Measurements from ENCODE around the gene DNAAF5.

The DNAAF5 gene

GRCh38 chr7:726084-726853 lies at the start of gene DNAAF5:
DNAAF5 (plus strand) TSS chr7:726699; CDS start chr7:726721, 22 bp downstream.
- DNase-seq: peak; percentile 71 to 82

- DNase-seq: no peak
Measured at GRCh38 chr7:676972-677385, 49.5 kb upstream of the DNAAF5 start.

- no peak for DNase-seq
Measured at GRCh38 chr7:680411-681127, 45.9 kb upstream of the DNAAF5 start.

- DNase-seq: no peak
Measured at GRCh38 chr7:681551-682307, 44.8 kb upstream of the DNAAF5 start.

DNA sequence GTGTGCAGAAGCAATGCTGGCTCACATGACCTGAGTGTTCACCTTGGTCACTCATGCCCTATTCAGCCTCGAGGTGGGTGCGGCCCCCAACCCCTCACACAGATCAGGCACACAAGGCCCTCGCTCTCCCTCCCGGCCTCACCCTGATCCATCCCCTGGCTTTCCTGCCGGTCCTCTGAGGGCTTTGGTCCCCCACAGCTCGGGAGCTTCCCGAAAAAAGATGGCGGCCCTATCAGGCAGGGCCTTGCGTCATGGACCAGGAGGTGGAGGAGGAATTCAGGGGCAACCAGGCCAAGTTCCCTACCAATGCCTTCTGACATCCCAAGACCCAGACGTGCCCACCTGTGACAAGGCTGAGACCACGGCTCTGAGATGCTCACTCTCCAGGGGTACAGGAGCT lies 43.7 kb upstream of the DNAAF5 start:
- DNase-seq: no peak

GRCh38 chr7:683526-684205 lies 42.8 kb upstream of the DNAAF5 start:
- no peak for DNase-seq

- DNase-seq: no peak
Measured at GRCh38 chr7:684416-684815, 42.1 kb upstream of the DNAAF5 start.

DNA sequence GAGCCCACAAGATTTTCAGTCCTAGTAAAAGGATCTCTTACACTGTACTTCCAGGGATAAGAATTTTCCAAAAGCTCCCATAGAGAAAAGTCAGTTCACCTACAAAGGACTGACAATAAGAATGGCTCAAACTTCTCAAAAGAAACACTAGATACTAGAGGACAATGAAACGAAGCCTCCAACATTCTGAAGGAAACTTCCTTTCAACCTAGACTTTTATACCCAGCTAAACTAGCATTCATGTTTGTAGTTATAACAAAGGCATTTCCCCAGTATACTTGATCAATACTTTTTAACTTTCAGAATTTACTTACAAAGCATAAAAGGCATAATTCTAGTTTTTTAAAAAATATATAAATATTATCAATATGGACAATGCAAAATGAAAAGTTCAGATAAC lies 41.0 kb upstream of the DNAAF5 start:
- DNase-seq: no peak

DNA sequence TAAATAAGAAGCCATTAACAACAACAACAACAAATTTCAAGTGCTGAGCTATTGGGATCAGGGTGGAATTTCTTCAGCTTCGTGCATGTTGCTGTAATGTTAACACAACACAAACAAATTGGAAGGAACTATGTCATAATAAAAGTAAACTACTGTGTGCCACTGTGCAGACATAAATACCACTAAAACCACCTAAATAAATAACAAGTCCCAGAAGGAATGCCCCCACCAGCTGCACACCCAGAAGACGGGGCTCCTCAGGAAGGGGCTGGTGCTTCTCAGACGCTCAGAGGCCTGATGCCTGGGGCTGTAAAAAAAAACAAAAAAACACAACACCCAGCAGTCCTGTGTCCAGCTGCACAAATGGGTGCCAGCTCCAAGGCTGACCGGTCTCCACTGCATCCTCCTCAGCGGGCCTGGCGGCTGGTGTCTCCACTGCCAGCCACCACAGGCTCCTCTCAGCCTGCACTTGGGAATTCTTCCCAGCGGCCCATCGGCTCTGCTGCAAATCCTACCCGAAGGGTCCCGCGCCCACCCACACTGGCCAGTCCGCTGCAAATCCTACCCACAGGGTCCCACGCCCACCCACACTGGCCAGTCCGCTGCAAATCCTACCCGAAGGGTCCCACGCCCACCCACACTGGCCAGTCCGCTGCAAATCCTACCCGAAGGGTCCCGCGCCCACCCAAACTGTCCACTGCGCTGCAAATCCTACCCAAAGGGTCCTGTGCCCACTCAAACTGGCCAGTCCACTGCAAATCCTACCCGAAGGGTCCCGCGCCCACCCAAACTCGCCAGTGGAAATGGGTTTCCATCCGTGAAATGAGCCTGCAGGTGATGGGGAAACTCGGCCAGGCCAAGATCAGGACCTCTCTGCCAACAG lies 35.8 kb upstream of the DNAAF5 start:
- no peak for DNase-seq

GRCh38 chr7:691361-692045 lies 35.0 kb upstream of the DNAAF5 start:
- no peak for DNase-seq

- no peak for DNase-seq
Measured at GRCh38 chr7:693280-693679, 33.2 kb upstream of the DNAAF5 start.

DNA sequence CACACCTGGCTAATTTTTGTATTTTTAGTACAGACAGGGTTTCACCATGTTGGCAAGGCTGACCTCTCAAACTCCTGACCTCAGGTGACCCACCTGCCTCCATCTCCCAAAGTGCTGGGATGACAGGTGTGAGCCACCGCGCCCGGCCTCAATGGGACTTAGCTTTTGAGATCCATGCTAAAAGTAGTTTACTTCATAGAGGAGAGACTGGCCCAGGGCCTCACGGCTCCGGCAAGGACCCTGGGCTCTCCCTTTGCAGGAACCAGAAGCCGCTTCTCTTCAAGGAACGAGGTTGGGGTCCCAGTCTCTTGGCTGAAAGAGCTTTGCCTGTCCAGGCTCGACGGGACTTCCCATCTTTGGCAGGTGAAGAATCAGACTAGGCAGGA lies 30.1 kb upstream of the DNAAF5 start:
- DNase-seq: no peak

GRCh38 chr7:696812-697551 lies 29.5 kb upstream of the DNAAF5 start:
- no peak for DNase-seq

DNA sequence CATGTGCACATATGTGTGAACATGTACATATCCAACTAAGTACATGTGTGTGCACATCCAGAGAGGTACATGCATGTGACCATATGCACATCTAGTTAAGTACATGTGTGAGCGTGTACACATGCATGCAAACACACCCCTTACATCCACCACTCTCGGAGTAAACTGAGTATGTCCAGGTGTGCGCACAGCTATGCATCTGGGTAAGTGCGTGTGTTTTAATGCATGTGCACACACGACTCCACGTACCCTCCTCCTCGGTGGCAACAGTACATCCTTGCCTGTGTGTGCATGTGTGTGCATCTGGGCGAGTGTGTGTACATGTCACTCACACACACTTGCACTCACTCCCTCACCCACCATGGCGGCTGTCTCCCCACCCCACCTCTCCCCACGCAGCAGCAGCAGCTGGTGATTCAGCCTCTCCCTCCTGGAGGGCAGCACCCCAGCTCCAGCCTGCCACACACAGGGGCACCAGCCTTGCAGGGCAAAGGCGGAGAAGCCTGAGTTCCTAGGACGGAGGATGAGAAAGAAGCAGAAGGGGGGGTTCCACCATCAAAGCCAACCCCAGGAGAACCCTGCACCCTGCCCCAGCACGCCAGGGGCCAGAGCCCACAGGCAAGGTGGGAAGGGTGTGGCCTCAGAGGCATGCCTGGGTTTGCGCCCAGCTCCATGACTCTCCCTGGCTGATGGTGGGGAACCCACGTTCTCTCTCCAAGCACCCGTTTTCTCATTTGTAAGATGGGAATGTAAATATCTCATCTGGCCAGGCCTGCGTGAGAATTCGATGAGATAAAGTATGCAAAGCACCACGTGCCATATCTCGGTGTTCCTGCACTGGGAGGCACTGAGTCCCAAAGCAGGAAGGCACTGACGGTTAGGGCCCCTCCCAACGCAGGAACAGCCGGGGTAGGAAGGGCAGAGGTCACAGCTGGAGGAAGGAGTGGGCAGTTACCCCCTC lies 27.7 kb upstream of the DNAAF5 start:
- DNase-seq: no peak

DNA sequence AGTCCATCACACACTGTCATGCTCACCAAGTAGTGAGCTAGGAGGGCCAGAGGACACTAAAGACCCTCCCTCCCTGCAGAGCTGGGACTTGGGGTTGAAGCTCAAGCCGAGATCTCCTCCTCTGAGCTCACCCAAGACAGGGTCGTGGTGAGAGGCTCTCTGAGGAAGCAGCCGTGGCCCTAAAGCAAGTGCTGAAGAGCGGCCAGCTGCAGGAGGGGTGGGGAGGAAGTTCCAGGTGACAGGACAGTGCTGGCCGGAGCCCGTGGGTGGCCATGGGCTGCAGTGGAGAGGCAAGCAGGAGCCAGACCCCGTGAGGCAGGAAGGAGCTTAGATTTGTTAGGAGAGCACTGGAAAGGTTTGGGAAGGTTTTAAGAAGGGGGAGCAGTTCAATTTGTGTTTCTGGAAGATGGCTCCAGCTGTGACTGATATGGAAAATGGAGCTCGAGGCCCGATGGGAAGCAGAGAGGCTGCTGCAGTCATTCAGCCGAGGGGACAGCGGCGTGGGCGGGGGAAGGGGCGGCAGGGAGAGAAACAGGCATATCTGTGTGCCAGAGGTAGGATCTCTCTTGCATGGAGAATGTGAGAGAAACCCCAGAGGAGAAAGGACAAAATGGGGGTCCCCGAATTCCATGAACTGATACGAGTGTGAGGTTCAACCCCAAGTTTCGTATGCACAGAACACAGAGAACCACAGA lies 26.9 kb upstream of the DNAAF5 start:
- DNase-seq: no peak

DNA sequence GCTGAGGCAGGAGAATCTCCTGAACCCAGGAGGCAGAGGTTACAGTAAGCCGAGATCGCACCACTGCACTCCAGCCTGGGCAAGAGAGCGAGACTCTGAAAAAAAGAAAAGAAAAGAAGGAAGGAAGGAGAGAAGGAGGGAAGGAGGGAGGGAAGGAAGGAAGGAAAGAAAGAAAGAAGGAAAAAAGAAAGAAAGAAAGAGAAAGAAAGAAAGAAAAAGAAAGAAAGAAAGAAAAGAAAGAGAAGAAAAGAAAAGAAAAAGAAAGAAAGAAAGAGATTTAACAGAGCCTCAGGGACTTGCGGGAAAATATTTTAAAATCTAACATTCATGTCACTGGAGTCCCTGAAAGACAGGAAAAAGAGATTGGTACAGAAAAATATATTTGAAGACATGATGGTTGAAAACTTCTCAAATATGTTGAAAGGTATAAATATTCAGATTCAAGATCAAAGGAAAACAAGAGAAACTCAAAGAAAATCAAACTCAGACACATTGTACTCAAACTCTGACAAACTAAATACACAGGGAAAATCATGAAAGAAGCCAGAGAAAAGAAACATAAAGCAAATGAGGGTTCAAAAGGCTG lies 25.3 kb upstream of the DNAAF5 start:
- no peak for DNase-seq

GRCh38 chr7:703049-703448 lies 23.4 kb upstream of the DNAAF5 start:
- no peak for DNase-seq

GRCh38 chr7:706721-707120 lies 19.8 kb upstream of the DNAAF5 start:
- DNase-seq: no peak
